Neural cell (in vitro differentiated cells): ENCODE measurements around the gene ZNF384. TPM values are rescaled to one million over a fixed set of nuclear protein-coding genes. Genes with fewer than 3 reads are reported as not detected.

Experiments
- H2AFZ ChIP-seq: fragments of 200-600, 300-800 bp; sonication (generic), shearing (Covaris generic); 2 replicates; pipeline ENCODE4 v1.6.0; 2014; ENCODE audit warnings: low read depth, mild to moderate bottlenecking, antibody characterized with exemption, low read length, moderate library complexity
- H3F3A ChIP-seq: fragments of 200-600 bp; shearing (Covaris generic); 2 replicates; pipeline ENCODE4 v1.6.1; 2016; ENCODE audit warnings: mild to moderate bottlenecking, moderate library complexity, mixed read lengths, antibody characterized with exemption, low read length; ENCODE audit not compliant: insufficient read depth, poor library complexity, severe bottlenecking
- H3K27ac ChIP-seq: fragments of 200-600, 300-800 bp; sonication (generic), shearing (Covaris generic); 2 replicates; pipeline ENCODE4 v1.5.1; 2014; ENCODE audit warnings: mild to moderate bottlenecking, low read length, moderate library complexity
- H3K27me3 ChIP-seq: fragments of 300-800, 200-600 bp; sonication (generic), shearing (Covaris generic); 2 replicates; pipeline ENCODE4 v1.6.0; 2014; ENCODE audit warnings: mild to moderate bottlenecking, low read depth, low read length, moderate library complexity; ENCODE audit not compliant: insufficient read depth
- H3K36me3 ChIP-seq: fragments of 300-800, 200-600 bp; sonication (generic), shearing (Covaris generic); 2 replicates; pipeline ENCODE4 v1.5.1; 2014; ENCODE audit warnings: mild to moderate bottlenecking, antibody characterized with exemption, low read length, moderate library complexity; ENCODE audit not compliant: insufficient read depth
- H3K4me2 ChIP-seq: fragments of 300-800, 200-600 bp; sonication (generic), shearing (Covaris generic); 2 replicates; pipeline ENCODE4 v1.6.0; 2014; ENCODE audit warnings: mild to moderate bottlenecking, low read length
- H3K4me3 ChIP-seq: fragments of 300-800, 200-600 bp; sonication (generic), shearing (Covaris generic); 2 replicates; pipeline ENCODE4 v1.5.1; 2014; ENCODE audit warnings: mild to moderate bottlenecking, low read length, moderate library complexity
- H3K79me2 ChIP-seq: fragments of 200-600 bp; shearing (Covaris generic); replicated peaks from 2 replicates; pipeline ENCODE4 v1.6.0; 2014; ENCODE audit warnings: mild to moderate bottlenecking, low read length, moderate library complexity; ENCODE audit not compliant: insufficient read depth
- H3K9ac ChIP-seq: fragments of 300-800, 200-600 bp; sonication (generic), shearing (Covaris generic); 2 replicates; pipeline ENCODE4 v1.6.1; 2016; ENCODE audit warnings: mild to moderate bottlenecking, low read length, mixed read lengths
- H3K9me2 ChIP-seq: fragments of 200-600 bp; shearing (Covaris generic); 2 replicates; pipeline ENCODE4 v1.6.1; 2016; ENCODE audit warnings: mild to moderate bottlenecking, low read length, mixed read lengths; ENCODE audit not compliant: insufficient read depth
- H3K9me3 ChIP-seq: fragments of 200-600, 300-800 bp; sonication (generic), shearing (Covaris generic); 2 replicates; pipeline ENCODE4 v1.6.1; 2016; ENCODE audit warnings: mild to moderate bottlenecking, mixed run types, low read length, moderate library complexity, mixed read lengths
- H4K20me1 ChIP-seq: fragments of 200-600 bp; shearing (Covaris generic); 2 replicates; pipeline ENCODE4 v1.6.1; 2016; ENCODE audit warnings: mild to moderate bottlenecking, mixed run types; ENCODE audit not compliant: insufficient read depth
- EP300 ChIP-seq: fragments of 450-650 bp; conservative IDR thresholded peaks from 2 replicates; pipeline ENCODE4 v1.6.1; 2014; ENCODE audit warnings: antibody characterized with exemption, mild to moderate bottlenecking, moderate library complexity; ENCODE audit not compliant: poor library complexity, severe bottlenecking
- EZH2 ChIP-seq: fragments of 200-600, 300-800 bp; shearing (Covaris generic), sonication (generic); IDR thresholded peaks from 2 replicates; pipeline ENCODE4 v1.6.1; 2014; ENCODE audit warnings: antibody characterized with exemption, low read length, borderline replicate concordance, mild to moderate bottlenecking; ENCODE audit not compliant: insufficient read depth, poor library complexity, severe bottlenecking
- MXI1 ChIP-seq: fragments of 450-650 bp; conservative IDR thresholded peaks from 2 replicates; pipeline ENCODE4 v1.6.1; 2014; ENCODE audit warnings: antibody characterized with exemption, mild to moderate bottlenecking; ENCODE audit not compliant: poor library complexity, severe bottlenecking
- POLR2AphosphoS5 ChIP-seq: IDR thresholded peaks from 2 replicates; pipeline ENCODE4 v1.6.1; 2012
- RAD21 ChIP-seq: fragments of 450-650 bp; conservative IDR thresholded peaks from 2 replicates; pipeline ENCODE4 v1.6.1; 2014; ENCODE audit warnings: antibody characterized with exemption, mild to moderate bottlenecking, moderate library complexity
- SMC3 ChIP-seq: fragments of 450-650 bp; conservative IDR thresholded peaks from 2 replicates; pipeline ENCODE4 v1.6.1; 2014; ENCODE audit warnings: antibody characterized with exemption, mild to moderate bottlenecking, moderate library complexity; ENCODE audit not compliant: poor library complexity
- TAF1 ChIP-seq: IDR thresholded peaks from 2 replicates; pipeline ENCODE4 v1.6.1; 2012; ENCODE audit warnings: low read depth
- polyA plus RNA-seq: library from polyadenylated mRNA; depleted of rRNA; stranded (reverse); fragments of >200 nt; gene quantifications from 2 replicates; pipeline ENCODE4 v1.2.3, GENCODE V29; 2014
- TF ChIP-seq, protein P1 (sequence below): IDR thresholded peaks from 2 replicates; pipeline ENCODE4 v1.6.1; 2012; ENCODE audit warnings: borderline replicate concordance
- TF ChIP-seq, protein P2 (sequence below): fragments of 450-650 bp; IDR thresholded peaks from 2 replicates; pipeline ENCODE4 v1.5.1; 2014; ENCODE audit warnings: antibody characterized with exemption, mild to moderate bottlenecking, moderate library complexity; ENCODE audit not compliant: poor library complexity, severe bottlenecking

Gene ZNF384
- polyA plus RNA-seq, 1 donor from 2014 or later, result 25.8 TPM

GRCh38 chr12:6695313-6696045 is 6.3 kb upstream of the ZNF384 start:
- no peaks in the 10 kb centered on the region for H4K20me1 ChIP-seq
- H2AFZ ChIP-seq, result no peak overlapping the region
- H3K27me3 ChIP-seq, result no peaks in the 10 kb centered on the region

DNA sequence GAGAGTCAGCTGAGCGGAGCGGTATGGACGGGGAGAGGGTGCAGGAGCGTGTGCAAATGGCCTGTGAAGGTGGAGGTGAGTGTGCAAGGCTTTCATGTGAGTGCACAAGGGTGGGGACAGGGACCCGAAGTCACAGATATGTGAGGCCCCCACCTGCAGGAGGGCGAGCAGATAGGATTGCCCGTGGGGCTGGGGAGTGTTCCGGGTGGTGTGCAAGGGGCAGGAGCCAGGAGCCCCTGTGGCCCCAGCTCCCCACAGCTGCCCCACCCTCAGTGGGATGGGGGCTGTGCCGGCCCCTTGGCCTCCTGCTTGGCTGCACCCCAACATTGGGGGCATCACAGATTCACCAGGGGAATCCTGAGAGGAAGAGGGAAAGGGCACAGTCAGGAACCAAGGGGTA is 5.5 kb upstream of the ZNF384 start:
- no peaks in the 10 kb centered on the region for H3K9me2 ChIP-seq
- no peaks in the 10 kb centered on the region for H3K36me3 ChIP-seq
- no peak overlapping the region for H3K27ac ChIP-seq

More at GRCh38 chr12:6695313-6696045, 6.3 kb upstream of the ZNF384 start:
- no peak overlapping the region for H3K27ac ChIP-seq
- H3K9me3 ChIP-seq, result no peaks in the 10 kb centered on the region
- H3K9ac ChIP-seq, result no peak overlapping the region
- no peak overlapping the region for H3K4me3 ChIP-seq
- H3K79me2 ChIP-seq, result no peaks in the 10 kb centered on the region
- no peak for TF ChIP-seq POLR2AphosphoS5
- no peak for TF ChIP-seq EZH2
- TF ChIP-seq TAF1, result no peak
- no peak for TF ChIP-seq SMC3
- TF ChIP-seq, protein P1, sequence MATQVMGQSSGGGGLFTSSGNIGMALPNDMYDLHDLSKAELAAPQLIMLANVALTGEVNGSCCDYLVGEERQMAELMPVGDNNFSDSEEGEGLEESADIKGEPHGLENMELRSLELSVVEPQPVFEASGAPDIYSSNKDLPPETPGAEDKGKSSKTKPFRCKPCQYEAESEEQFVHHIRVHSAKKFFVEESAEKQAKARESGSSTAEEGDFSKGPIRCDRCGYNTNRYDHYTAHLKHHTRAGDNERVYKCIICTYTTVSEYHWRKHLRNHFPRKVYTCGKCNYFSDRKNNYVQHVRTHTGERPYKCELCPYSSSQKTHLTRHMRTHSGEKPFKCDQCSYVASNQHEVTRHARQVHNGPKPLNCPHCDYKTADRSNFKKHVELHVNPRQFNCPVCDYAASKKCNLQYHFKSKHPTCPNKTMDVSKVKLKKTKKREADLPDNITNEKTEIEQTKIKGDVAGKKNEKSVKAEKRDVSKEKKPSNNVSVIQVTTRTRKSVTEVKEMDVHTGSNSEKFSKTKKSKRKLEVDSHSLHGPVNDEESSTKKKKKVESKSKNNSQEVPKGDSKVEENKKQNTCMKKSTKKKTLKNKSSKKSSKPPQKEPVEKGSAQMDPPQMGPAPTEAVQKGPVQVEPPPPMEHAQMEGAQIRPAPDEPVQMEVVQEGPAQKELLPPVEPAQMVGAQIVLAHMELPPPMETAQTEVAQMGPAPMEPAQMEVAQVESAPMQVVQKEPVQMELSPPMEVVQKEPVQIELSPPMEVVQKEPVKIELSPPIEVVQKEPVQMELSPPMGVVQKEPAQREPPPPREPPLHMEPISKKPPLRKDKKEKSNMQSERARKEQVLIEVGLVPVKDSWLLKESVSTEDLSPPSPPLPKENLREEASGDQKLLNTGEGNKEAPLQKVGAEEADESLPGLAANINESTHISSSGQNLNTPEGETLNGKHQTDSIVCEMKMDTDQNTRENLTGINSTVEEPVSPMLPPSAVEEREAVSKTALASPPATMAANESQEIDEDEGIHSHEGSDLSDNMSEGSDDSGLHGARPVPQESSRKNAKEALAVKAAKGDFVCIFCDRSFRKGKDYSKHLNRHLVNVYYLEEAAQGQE, result no peak
- no peak for TF ChIP-seq EP300
- TF ChIP-seq, protein P2, sequence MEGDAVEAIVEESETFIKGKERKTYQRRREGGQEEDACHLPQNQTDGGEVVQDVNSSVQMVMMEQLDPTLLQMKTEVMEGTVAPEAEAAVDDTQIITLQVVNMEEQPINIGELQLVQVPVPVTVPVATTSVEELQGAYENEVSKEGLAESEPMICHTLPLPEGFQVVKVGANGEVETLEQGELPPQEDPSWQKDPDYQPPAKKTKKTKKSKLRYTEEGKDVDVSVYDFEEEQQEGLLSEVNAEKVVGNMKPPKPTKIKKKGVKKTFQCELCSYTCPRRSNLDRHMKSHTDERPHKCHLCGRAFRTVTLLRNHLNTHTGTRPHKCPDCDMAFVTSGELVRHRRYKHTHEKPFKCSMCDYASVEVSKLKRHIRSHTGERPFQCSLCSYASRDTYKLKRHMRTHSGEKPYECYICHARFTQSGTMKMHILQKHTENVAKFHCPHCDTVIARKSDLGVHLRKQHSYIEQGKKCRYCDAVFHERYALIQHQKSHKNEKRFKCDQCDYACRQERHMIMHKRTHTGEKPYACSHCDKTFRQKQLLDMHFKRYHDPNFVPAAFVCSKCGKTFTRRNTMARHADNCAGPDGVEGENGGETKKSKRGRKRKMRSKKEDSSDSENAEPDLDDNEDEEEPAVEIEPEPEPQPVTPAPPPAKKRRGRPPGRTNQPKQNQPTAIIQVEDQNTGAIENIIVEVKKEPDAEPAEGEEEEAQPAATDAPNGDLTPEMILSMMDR, result no peak
- H3F3A ChIP-seq, result no peaks in the 10 kb centered on the region
- H3K4me2 ChIP-seq, result no peak overlapping the region
- H3K36me3 ChIP-seq, result no peaks in the 10 kb centered on the region
- H3K9me2 ChIP-seq, result no peaks in the 10 kb centered on the region

More for the DNA sequence above, 5.5 kb upstream of the ZNF384 start:
- no peaks in the 10 kb centered on the region for H3K27me3 ChIP-seq
- TF ChIP-seq, protein P1, result no peak
- TF ChIP-seq EP300 (no peak), TAF1 (no peak), SMC3 (no peak), RAD21 (no peak), EZH2 (no peak), MXI1 (no peak), POLR2AphosphoS5 (no peak)
- TF ChIP-seq, protein P2, result no peak
- H3K79me2 ChIP-seq, result peaks cover 7% of the 10 kb centered on the region
- no peak overlapping the region for H2AFZ ChIP-seq
- H3K4me2 ChIP-seq, result no peak overlapping the region
- no peaks in the 10 kb centered on the region for H3F3A ChIP-seq
- no peak overlapping the region for H3K9ac ChIP-seq
- H4K20me1 ChIP-seq, result no peaks in the 10 kb centered on the region
- no peak overlapping the region for H3K4me3 ChIP-seq
- no peaks in the 10 kb centered on the region for H3K9me3 ChIP-seq
